IPS DF 4.7 (cell line): ENCODE measurements around the gene SHANK3.
A peak's percentile ranks its signal among the peaks of the same experiment; 100 is the strongest.

Experiments used
- DNase-seq: peaks from one replicate; pipeline ENCODE4 v3.0.0-alpha.2; 2013; ENCODE audit warnings: low spot score; ENCODE audit errors: extremely low read depth

The SHANK3 gene

GRCh38 chr22:50699001-50699755, 26.6 kb downstream of the SHANK3 start:
- no peak for DNase-seq

- no peak for DNase-seq
Observed at GRCh38 chr22:50699756-50700386, 27.2 kb downstream of the SHANK3 start.

GRCh38 chr22:50700387-50701075, 27.9 kb downstream of the SHANK3 start:
- DNase-seq, result no peak

DNA sequence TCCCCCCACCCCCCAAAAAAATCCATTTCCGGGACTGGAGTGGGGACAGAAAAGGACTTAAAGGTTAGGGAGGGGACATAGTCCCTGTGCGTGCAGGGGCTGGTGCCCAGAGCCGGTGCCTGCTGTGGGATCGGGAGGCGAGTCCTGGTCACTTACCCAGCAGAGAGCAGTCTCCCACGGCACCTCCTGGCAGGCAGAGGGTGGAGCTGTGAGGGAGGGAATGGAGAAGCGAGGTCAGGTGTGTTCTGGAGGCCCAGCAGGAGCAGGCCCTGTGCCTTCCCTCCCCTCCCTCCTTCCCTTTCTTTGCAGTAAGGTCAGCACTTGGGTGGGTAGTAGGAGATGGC, 28.4 kb downstream of the SHANK3 start:
- DNase-seq, result no peak

- no peak for DNase-seq
Observed at GRCh38 chr22:50701428-50702154, 29.0 kb downstream of the SHANK3 start.

- DNase-seq, result no peak
Observed at GRCh38 chr22:50702261-50702671, 29.6 kb downstream of the SHANK3 start.

GRCh38 chr22:50702821-50703725, 30.4 kb downstream of the SHANK3 start:
- no peak for DNase-seq

DNA sequence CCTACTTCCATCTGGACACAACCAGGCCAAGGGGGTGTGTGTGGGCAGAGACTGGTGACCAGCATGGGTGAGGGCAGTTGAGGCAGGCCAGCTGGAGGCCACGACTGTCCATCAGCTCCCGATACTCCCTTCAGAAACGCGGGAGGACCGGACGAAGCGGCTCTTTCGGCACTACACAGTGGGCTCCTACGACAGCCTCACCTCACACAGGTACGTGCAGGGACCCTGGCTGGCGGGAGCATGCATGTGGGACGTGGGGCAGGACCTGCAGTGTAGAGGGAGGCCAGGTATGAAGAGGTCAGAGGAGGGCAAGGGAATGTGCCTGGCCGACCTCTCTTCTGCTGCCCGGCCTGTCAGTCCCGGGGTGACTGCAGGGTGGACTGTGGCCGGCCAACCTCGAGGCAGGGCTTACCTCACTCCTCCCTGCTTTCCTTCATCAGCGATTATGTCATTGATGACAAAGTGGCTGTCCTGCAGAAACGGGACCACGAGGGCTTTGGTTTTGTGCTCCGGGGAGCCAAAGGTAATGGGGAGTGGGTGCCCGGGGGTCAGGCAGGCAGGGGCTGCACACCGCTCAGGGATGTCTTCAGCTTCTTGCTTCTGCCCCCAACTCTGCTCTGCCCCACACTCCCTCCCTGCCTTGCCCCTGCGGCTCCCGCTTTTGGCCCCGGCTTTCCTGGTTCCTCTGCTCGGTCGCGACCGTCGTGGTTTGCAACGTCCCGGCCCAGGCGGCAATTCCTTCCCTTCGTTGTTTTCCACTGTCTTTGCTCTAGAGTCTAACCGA, 31.3 kb downstream of the SHANK3 start:
- no peak for DNase-seq

- no peak for DNase-seq
Observed at GRCh38 chr22:50704510-50705218, 32.0 kb downstream of the SHANK3 start.

DNA sequence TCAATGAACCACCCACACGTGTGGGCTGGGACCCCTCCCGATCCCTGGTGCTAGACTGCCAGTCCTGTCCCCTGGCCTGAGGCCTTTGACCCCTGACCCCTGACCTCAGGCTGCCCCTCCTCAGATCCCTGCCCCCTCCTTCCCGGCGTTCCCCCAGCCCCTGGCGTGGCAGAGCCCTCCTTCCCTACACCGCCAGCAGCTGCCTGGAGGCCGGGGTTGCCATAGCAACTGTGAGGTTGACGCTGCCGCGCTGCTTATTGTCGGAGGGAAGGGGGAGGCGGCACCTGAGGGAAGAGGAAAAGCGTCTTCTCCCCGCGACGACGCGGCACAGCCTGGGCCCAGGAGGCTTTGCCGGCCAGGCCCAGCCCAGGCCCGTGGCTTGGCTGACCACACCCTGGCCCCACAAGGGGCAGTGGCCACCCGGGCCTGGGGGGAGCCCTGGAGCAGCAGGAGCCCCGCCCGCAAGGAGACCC, 32.6 kb downstream of the SHANK3 start:
- DNase-seq, result peak; percentile 68

DNA sequence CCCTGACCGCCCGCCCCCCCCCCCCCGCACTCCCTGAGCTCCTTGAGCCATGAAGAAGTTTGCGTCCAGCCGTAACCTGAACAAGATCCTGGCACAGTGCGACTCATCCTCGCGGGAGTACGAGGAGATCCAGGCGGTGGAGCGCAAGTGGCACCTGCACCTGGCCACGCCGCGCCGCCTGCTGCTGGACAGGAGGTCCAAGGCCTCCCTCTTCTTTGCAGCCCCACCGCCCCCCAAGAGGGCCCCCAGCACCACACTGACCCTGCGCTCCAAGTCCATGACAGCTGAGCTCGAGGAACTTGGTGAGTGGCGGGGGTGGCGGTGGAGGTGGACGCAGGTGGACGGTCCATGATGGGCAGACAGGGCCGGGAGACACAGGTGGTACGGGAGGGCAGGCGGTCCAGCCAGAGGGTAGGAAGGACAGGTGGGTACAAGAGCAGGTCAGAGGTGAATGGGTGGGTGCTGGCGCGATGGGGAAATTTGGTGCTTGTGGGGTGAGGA, 33.3 kb downstream of the SHANK3 start:
- DNase-seq, result no peak

DNA sequence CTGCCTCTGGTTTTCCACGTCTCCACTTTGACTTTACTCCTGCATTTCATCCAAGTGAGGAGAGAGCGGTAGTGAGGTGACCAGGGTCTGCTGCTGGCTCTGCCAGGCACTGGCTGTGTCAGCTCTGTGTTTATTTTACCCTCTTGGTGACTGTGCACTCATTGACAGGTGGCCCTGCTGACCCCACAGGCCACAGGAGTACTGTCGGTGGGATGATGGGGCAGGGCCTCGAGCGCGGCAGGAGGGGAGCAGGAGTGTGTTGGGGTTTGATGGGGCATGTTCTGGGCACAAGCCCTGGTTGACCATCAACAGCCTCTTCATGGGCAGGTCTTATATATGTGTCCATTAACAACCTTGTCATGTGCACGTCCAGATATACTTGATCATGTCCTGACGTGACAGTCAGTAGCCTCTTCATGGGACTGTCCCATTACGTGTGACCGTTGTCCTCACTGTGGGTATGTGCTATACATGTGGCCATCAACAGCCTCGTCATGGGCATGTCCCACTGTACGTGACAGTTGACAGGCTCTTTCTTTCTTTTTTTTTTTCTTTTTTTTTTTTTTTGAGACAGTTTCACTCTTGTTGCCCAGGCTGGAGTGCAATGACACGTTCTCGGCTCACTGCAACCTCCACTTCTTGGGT, 34.0 kb downstream of the SHANK3 start:
- DNase-seq, result no peak

DNA sequence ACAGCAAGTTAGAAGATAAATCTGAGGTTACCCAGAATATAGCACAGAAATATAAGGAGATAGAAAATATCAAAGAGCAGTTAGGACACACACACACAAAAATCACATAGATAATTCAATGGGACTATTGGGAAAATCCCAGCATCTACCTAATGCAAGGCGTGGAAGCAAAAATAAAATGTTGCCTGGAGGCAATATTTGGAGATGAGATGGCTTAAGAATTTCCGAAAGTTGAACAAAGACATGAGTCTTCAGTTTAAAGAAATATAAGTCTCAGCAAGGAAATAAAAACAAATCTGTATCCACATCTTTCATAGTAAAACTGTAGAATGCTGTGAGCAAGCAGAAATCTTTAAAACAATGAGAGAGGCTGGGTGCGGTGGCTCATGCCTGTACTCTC, 35.9 kb downstream of the SHANK3 start:
- no peak for DNase-seq

DNA sequence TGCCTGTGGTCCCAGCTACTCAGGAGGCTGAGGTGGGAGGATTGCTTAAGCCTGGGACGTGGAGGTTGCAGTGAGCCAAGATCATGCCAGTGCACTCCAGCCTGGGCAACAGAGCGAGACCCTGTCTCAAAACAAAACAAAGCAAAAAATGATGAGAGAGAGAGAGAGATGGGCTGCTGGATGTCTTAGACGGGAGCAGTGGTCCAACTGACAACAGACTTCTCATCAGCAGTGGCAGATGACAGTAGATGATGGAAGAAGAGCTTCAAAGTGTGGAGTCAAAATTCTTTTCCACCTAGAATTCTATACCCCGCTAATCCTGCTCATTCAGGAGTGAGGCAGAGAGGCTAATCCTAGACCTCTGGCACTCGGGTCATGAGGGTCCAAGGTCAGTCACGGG, 36.4 kb downstream of the SHANK3 start:
- DNase-seq, result no peak

- no peak for DNase-seq
Observed at GRCh38 chr22:50710221-50710620, 37.6 kb downstream of the SHANK3 start.

DNA sequence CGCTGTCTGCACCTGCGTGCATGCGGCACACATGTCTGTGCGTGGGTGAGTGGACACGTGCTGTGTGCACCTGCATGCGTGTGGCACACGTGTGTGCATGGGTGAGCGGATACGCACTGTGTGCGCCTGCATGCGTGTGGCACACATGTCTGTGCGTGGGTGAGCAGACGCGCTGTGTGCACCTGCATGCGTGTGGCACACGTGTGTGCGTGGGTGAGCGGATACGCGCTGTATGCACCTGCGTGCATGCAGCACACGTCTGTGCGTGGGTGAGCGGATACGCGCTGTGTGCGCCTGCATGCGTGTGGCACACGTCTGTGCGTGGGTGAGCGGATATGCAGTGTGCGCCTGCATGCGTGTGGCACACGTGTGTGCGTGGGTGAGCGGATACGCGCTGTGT, 38.3 kb downstream of the SHANK3 start:
- no peak for DNase-seq

GRCh38 chr22:50711446-50712340, 39.1 kb downstream of the SHANK3 start:
- DNase-seq, result no peak
